Measurements from ENCODE around the gene PPFIA4.

DNA sequence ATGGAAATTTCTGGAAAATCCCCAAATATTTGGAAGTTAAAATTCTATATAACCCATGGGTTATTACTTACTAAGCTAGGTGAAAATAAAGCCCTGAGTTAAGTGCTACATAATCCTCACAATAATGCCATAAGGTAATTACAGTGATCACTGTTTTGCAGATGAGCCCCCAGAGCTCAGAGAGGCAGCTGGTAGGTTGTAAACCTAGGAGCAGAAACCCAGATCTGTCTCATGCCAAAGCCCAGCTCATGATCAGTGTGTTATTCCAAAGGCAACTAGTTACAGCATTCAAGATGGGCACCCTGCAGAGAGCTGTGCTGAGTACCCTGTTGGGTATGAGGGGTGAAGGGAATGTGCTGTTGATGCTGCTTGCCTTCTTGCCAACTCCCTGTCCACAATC, 70.3 kb downstream of the PPFIA4 start:
- TF ChIP-seq SP1 (IDR thresholded peaks at IDR 0.05) (no peak), ZNF384 (IDR thresholded peaks at IDR 0.05) (no peak), FOXM1 (IDR thresholded peaks at IDR 0.05; ENCODE audit: borderline replicate concordance) (no peak), HDGF (IDR thresholded peaks at IDR 0.05; ENCODE audit: borderline replicate concordance) (no peak), BHLHE40 (IDR thresholded peaks at IDR 0.05; ENCODE audit: borderline replicate concordance) (no peak), SUZ12 (IDR thresholded peaks at IDR 0.05) (no peak), FOXA1 (IDR thresholded peaks at IDR 0.05) (no peak), ARNT (IDR thresholded peaks at IDR 0.05) (no peak)
- TF ChIP-seq, protein P1, sequence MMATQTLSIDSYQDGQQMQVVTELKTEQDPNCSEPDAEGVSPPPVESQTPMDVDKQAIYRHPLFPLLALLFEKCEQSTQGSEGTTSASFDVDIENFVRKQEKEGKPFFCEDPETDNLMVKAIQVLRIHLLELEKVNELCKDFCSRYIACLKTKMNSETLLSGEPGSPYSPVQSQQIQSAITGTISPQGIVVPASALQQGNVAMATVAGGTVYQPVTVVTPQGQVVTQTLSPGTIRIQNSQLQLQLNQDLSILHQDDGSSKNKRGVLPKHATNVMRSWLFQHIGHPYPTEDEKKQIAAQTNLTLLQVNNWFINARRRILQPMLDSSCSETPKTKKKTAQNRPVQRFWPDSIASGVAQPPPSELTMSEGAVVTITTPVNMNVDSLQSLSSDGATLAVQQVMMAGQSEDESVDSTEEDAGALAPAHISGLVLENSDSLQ (IDR thresholded peaks at IDR 0.05): no peak
